KMS-11 (cell line): ENCODE results near the gene CTDSP2.
"Not testable (repeated sequence)": the region's sequence is repeated elsewhere in the genome, so short reads cannot be mapped to it uniquely, and the experiment has no call there.

ENCODE experiments used
- H2AFZ ChIP-seq: fragments of 200-600 bp; sonication (generic); 2 replicates; pipeline ENCODE4 v1.6.1; 2016; ENCODE audit warnings: antibody characterized with exemption, mixed run types, low read depth
- H3K27ac ChIP-seq: fragments of 200-600 bp; sonication (generic); 2 replicates; pipeline ENCODE4 v1.6.1; 2016; ENCODE audit warnings: mild to moderate bottlenecking, mixed run types
- H3K27me3 ChIP-seq: fragments of 200-600 bp; sonication (generic); 2 replicates; pipeline ENCODE4 v1.6.1; 2017; ENCODE audit warnings: mild to moderate bottlenecking, low read depth, mixed run types, moderate library complexity; ENCODE audit not compliant: insufficient read depth
- H3K36me3 ChIP-seq: fragments of 200-600 bp; sonication (generic); 2 replicates; pipeline ENCODE4 v1.6.1; 2017; ENCODE audit warnings: mild to moderate bottlenecking, mixed run types; ENCODE audit not compliant: insufficient read depth
- H3K4me1 ChIP-seq: fragments of 200-600 bp; sonication (generic); 2 replicates; pipeline ENCODE4 v1.6.1; 2016; ENCODE audit warnings: mild to moderate bottlenecking, low read depth, mixed run types; ENCODE audit not compliant: poor library complexity, severe bottlenecking
- H3K4me2 ChIP-seq: fragments of 200-600 bp; sonication (generic); 2 replicates; pipeline ENCODE4 v1.7.0; 2016; ENCODE audit warnings: mild to moderate bottlenecking, mixed run types
- H3K4me3 ChIP-seq: fragments of 200-600 bp; sonication (generic); IDR thresholded peaks from 2 replicates; pipeline ENCODE4 v1.6.1; 2017; ENCODE audit warnings: low read depth, low read length, mixed read lengths; ENCODE audit not compliant: insufficient read depth
- H3K79me2 ChIP-seq: fragments of 200-600 bp; sonication (generic); 2 replicates; pipeline ENCODE4 v1.6.1; 2016; ENCODE audit warnings: low read depth, mixed run types; ENCODE audit not compliant: insufficient read depth
- H3K9ac ChIP-seq: fragments of 200-600 bp; sonication (generic); 2 replicates; pipeline ENCODE4 v1.6.1; 2016; ENCODE audit warnings: mild to moderate bottlenecking, mixed run types
- H4K20me1 ChIP-seq: fragments of 200-600 bp; sonication (generic); 2 replicates; pipeline ENCODE4 v1.6.1; 2016; ENCODE audit warnings: mild to moderate bottlenecking, mixed run types; ENCODE audit not compliant: insufficient read depth
- CTCF ChIP-seq: fragments of 200-600 bp; sonication (generic); conservative IDR thresholded peaks from 2 replicates; pipeline ENCODE4 v1.6.1; 2017; ENCODE audit warnings: low read depth, mild to moderate bottlenecking, antibody characterized with exemption, low read length, moderate library complexity, mixed read lengths

CTDSP2 gene

GRCh38 chr12:57864442-57865083 lies 18.0 kb upstream of the CTDSP2 start:
- H3K36me3 ChIP-seq, result no peaks in the 10 kb centered on the region
- peak overlapping the region; percentile 98 for H2AFZ ChIP-seq
- H3K27me3 ChIP-seq, result no peaks in the 10 kb centered on the region
- peak overlapping the region; percentile 42; the same call in 1 of the 2 replicates for H3K27ac ChIP-seq
- H3K4me2 ChIP-seq, result peak overlapping the region; percentile 85
- no peak for TF ChIP-seq CTCF
- H3K9ac ChIP-seq, result peak overlapping the region; percentile 80
- H3K79me2 ChIP-seq, result no peaks in the 10 kb centered on the region
- peaks cover 36% of the 10 kb centered on the region for H3K4me1 ChIP-seq
- H3K4me3 ChIP-seq, result peak overlapping the region; percentile 72
- H4K20me1 ChIP-seq, result no peaks in the 10 kb centered on the region

GRCh38 chr12:57863676-57864075 lies 17.1 kb upstream of the CTDSP2 start:
- no peak for TF ChIP-seq CTCF

DNA sequence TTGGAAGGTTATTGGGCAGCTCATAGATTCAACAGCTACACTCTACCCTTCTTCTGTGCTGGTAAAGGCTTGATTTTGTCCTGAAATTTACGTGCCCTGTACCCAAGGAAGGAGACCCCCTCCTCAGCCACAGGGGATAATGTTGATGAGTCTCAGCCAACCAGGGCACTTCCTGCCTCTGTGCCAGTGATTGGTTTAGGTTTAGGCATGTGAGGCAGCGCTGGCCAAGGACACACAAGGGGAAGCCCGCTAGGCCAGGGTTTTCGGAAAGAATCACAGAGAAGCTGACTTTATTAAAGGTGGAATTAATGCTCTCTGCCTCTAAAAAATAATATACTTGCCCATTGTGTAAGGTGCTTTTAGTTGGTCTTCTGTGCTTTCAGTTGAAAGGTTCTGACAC lies 15.4 kb upstream of the CTDSP2 start:
- H3K27ac ChIP-seq, result peak overlapping the region; percentile 11; the same call in 1 of the 2 replicates

More at GRCh38 chr12:57863676-57864075, 17.1 kb upstream of the CTDSP2 start:
- peaks cover 36% of the 10 kb centered on the region for H3K4me1 ChIP-seq
- H3K79me2 ChIP-seq, result no peaks in the 10 kb centered on the region
- H4K20me1 ChIP-seq, result no peaks in the 10 kb centered on the region
- H3K36me3 ChIP-seq, result no peaks in the 10 kb centered on the region
- no peak overlapping the region for H3K4me3 ChIP-seq
- H3K27ac ChIP-seq, result no peak overlapping the region
- H3K4me2 ChIP-seq, result no peak overlapping the region
- H3K27me3 ChIP-seq, result no peaks in the 10 kb centered on the region
- H3K9ac ChIP-seq, result no peak overlapping the region
- H2AFZ ChIP-seq, result no peak overlapping the region

DNA sequence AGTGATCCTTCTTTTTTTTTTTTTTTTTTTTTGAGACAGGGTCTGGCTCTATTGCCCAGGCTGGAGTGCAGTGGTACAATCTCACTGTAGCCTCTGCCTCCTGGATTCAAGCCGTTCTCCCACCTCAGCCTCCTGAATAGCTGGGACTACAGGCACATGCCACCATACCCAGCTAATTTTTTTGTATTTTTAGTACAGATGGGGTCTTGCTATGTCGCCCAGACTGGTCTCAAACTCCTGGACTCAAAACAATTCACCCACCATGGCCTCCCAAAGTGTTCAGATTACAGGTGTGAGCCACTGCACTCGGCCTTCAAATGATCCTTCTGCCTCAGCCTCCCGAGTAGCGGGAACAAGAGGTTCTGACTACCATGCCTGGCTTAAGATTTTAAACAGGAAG lies 14.4 kb upstream of the CTDSP2 start:
- H3K27ac ChIP-seq, H3K9ac ChIP-seq, H2AFZ ChIP-seq, H3K4me3 ChIP-seq, H3K27me3 ChIP-seq, H3K4me2 ChIP-seq, H3K36me3 ChIP-seq, H3K79me2 ChIP-seq, H4K20me1 ChIP-seq: not testable (repeated sequence)
- H3K4me1 ChIP-seq, result peaks cover 35% of the 10 kb centered on the region

More for the DNA sequence above, 15.4 kb upstream of the CTDSP2 start:
- H3K79me2 ChIP-seq, result no peaks in the 10 kb centered on the region
- no peaks in the 10 kb centered on the region for H4K20me1 ChIP-seq
- H3K9ac ChIP-seq, result no peak overlapping the region
- H3K4me1 ChIP-seq, result peaks cover 36% of the 10 kb centered on the region
- peak overlapping the region; percentile 5 for H3K4me2 ChIP-seq
- peak overlapping the region; percentile 20 for H2AFZ ChIP-seq
- TF ChIP-seq CTCF, result no peak
- H3K36me3 ChIP-seq, result no peaks in the 10 kb centered on the region
- no peak overlapping the region for H3K4me3 ChIP-seq
- no peaks in the 10 kb centered on the region for H3K27me3 ChIP-seq

DNA sequence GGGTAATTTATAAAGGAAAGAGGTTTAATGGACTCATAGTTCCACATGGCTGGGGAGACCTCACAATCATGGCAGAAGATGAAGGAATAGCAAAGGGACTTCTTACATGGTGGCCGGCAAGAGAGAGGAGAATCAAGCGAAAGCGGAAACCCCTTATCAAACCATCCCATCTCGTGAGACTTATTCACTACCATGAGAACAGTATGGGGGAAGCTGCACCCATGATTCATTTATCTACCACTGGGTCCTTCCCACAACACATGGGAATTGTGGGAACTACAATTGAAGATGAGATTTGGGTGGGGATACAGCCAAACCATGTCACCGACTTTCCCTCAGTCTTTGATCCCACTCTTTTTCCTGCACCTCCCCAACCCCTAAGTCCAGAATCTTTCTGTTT lies 12.6 kb upstream of the CTDSP2 start:
- Histone ChIP-seq H4K20me1 (no peaks in the 10 kb centered on the region), H3K4me1 (peaks cover 20% of the 10 kb centered on the region), H3K9ac (no peak overlapping the region), H3K27ac (no peak overlapping the region), H3K27me3 (no peaks in the 10 kb centered on the region), H3K36me3 (no peaks in the 10 kb centered on the region), H3K4me3 (no peak overlapping the region), H3K79me2 (no peaks in the 10 kb centered on the region), H3K4me2 (no peak overlapping the region), H2AFZ (no peak overlapping the region)
- no peak for TF ChIP-seq CTCF

DNA sequence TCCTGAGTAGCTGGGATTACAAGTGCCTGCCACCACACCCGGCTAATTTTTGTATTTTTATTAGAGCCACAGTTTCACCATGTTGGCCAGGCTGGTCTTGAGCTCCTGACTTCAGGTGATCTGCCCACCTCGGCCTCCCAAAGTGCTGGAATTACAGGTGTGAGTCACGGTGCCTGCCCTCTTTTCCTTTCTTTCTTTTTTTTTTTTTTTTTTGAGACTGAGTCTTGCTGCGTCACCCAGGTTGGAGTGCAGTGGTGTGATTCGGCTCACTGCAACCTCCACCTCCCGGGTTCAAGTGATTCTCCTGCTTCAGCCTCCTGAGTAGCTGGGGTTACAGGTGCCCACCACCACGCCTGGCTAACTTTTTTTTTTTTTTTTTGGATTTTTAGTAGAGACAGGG lies 11.6 kb upstream of the CTDSP2 start:
- not testable (repeated sequence) for H4K20me1 ChIP-seq, H3K79me2 ChIP-seq, H3K27me3 ChIP-seq, H2AFZ ChIP-seq, H3K4me2 ChIP-seq, H3K36me3 ChIP-seq, H3K9ac ChIP-seq, H3K27ac ChIP-seq, H3K4me3 ChIP-seq
- H3K4me1 ChIP-seq, result peaks cover 18% of the 10 kb centered on the region
